ENCODE data around the gene FUZ.

DNA sequence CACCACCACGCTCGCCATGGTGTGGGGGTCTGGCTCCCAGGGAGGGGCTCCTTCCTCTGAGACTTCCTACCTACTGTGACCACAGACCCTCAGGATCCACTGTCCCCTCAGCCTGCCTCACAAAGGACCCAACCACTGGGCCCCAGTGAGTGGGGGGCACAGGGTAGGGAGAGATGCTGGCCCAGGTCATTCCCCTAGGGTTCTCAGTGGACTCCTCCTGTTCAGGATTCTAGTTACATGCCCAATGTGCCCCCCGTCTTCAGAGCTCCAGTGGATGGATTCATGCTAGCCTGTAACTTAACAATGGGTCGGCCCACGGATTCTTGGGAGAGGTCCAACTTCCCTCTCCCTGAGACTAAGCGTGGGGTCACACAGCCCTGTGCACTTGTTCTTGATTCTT lies 49.9 kb downstream of the FUZ start, which contains the start of gene TSKS:
- TF ChIP-seq, protein P1, sequence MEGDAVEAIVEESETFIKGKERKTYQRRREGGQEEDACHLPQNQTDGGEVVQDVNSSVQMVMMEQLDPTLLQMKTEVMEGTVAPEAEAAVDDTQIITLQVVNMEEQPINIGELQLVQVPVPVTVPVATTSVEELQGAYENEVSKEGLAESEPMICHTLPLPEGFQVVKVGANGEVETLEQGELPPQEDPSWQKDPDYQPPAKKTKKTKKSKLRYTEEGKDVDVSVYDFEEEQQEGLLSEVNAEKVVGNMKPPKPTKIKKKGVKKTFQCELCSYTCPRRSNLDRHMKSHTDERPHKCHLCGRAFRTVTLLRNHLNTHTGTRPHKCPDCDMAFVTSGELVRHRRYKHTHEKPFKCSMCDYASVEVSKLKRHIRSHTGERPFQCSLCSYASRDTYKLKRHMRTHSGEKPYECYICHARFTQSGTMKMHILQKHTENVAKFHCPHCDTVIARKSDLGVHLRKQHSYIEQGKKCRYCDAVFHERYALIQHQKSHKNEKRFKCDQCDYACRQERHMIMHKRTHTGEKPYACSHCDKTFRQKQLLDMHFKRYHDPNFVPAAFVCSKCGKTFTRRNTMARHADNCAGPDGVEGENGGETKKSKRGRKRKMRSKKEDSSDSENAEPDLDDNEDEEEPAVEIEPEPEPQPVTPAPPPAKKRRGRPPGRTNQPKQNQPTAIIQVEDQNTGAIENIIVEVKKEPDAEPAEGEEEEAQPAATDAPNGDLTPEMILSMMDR (conservative IDR thresholded peaks at IDR 0.05): no peak
- TF ChIP-seq ZFX (IDR thresholded peaks at IDR 0.05): no peak

All from C4-2B (cell line).